WTC11 (cell line): ENCODE measurements around the gene GALNT18. TPM values are rescaled to one million over a fixed set of nuclear protein-coding genes. Genes with fewer than 3 reads are reported as not detected.

Experiments
- ATAC-seq: fragments of 200-7000 bp; cut with Tn5 transposase; 2 replicates; pipeline ENCODE4 v1.10.0; 2021; ENCODE audit warnings: mild to moderate bottlenecking, moderate library complexity
- CTCF ChIA-PET: fragments of 300-600 bp; sonication (Branson Sonifier 250); formaldehyde crosslinking; loops from one replicate; lab custom pipeline; 2021; ENCODE audit warnings: antibody characterized with exemption; lab: Charles Lee
- POLR2A ChIA-PET: fragments of 350-600 bp; sonication (Branson Sonifier 250); formaldehyde crosslinking; loops from one replicate; lab custom pipeline; 2021; ENCODE audit warnings: antibody characterized with exemption; lab: Charles Lee
- DNase-seq: peaks from one replicate; pipeline ENCODE4 v3.0.0; 2021; ENCODE audit warnings: low spot score
- H3K27ac Mint-ChIP-seq: 2 replicates; pipeline ENCODE4 v1.8.0; 2021; ENCODE audit warnings: mixed read lengths
- H3K27me3 Mint-ChIP-seq: 2 replicates; pipeline ENCODE4 v1.8.0; 2021; ENCODE audit warnings: low read depth, mild to moderate bottlenecking, moderate library complexity, mixed read lengths
- H3K36me3 Mint-ChIP-seq: 2 replicates; pipeline ENCODE4 v1.8.0; 2021; ENCODE audit warnings: mixed read lengths
- H3K4me1 Mint-ChIP-seq: 2 replicates; pipeline ENCODE4 v1.8.0; 2022; ENCODE audit warnings: mixed read lengths
- H3K4me3 Mint-ChIP-seq: 2 replicates; pipeline ENCODE4 v1.8.0; 2021; ENCODE audit warnings: mild to moderate bottlenecking, moderate library complexity, mixed read lengths
- H3K9me3 Mint-ChIP-seq: 2 replicates; pipeline ENCODE4 v1.8.0; 2021; ENCODE audit warnings: mixed read lengths
- CBFB ChIP-seq: sonication (generic); formaldehyde crosslinking; IDR thresholded peaks from 2 replicates; pipeline ENCODE4 v1.8.1; 2022; ENCODE audit warnings: mild to moderate bottlenecking, low read depth, missing genetic modification reagents
- CREM ChIP-seq: sonication (generic); formaldehyde crosslinking; IDR thresholded peaks from 2 replicates; pipeline ENCODE4 v1.8.1; 2022; ENCODE audit warnings: mild to moderate bottlenecking, missing genetic modification reagents, moderate library complexity
- ETV6 ChIP-seq: sonication (generic); formaldehyde crosslinking; IDR thresholded peaks from 2 replicates; pipeline ENCODE4 v1.8.1; 2022; ENCODE audit warnings: mild to moderate bottlenecking, missing genetic modification reagents
- FOXK1 ChIP-seq: sonication (generic); formaldehyde crosslinking; IDR thresholded peaks from 2 replicates; pipeline ENCODE4 v1.8.0; 2022; ENCODE audit warnings: mild to moderate bottlenecking, moderate library complexity, missing genetic modification reagents
- FOXP1 ChIP-seq: sonication (generic); formaldehyde crosslinking; IDR thresholded peaks from 2 replicates; pipeline ENCODE4 v1.8.0; 2022; ENCODE audit warnings: missing genetic modification reagents, mild to moderate bottlenecking, moderate library complexity, borderline replicate concordance
- JUN ChIP-seq: sonication (generic); formaldehyde crosslinking; IDR thresholded peaks from 2 replicates; pipeline ENCODE4 v1.8.0; 2023; ENCODE audit warnings: mild to moderate bottlenecking, missing genetic modification reagents
- NFATC4 ChIP-seq: fragments of 250-450 bp; sonication (Bioruptor Pico); IDR thresholded peaks from 2 replicates; pipeline ENCODE4 v1.9.0; 2021; ENCODE audit warnings: mild to moderate bottlenecking
- OVOL2 ChIP-seq: fragments of 250-450 bp; sonication (Bioruptor Pico); IDR thresholded peaks from 2 replicates; pipeline ENCODE4 v1.9.0; 2021; ENCODE audit warnings: mild to moderate bottlenecking, borderline replicate concordance
- SMAD4 ChIP-seq: sonication (generic); formaldehyde crosslinking; IDR thresholded peaks from 2 replicates; pipeline ENCODE4 v1.8.0; 2022; ENCODE audit warnings: mild to moderate bottlenecking, missing genetic modification reagents
- SP1 ChIP-seq: sonication (generic); formaldehyde crosslinking; conservative IDR thresholded peaks from 2 replicates; pipeline ENCODE4 v1.8.1; 2022; ENCODE audit warnings: missing genetic modification reagents
- TP53 ChIP-seq: sonication (generic); formaldehyde crosslinking; IDR thresholded peaks from 2 replicates; pipeline ENCODE4 v1.8.1; 2023; ENCODE audit warnings: mild to moderate bottlenecking, missing genetic modification reagents
- ZBTB21 ChIP-seq: sonication (generic); formaldehyde crosslinking; IDR thresholded peaks from 2 replicates; pipeline ENCODE4 v1.8.1; 2023; ENCODE audit warnings: mild to moderate bottlenecking, missing genetic modification reagents, borderline replicate concordance
- ZNF396 ChIP-seq: fragments of 250-450 bp; sonication (Bioruptor Pico); IDR thresholded peaks from 2 replicates; pipeline ENCODE4 v1.8.0; 2021; ENCODE audit warnings: mild to moderate bottlenecking, moderate library complexity, borderline replicate concordance
- ZNF416 ChIP-seq: fragments of 250-450 bp; sonication (Bioruptor Pico); IDR thresholded peaks from 2 replicates; pipeline ENCODE4 v1.9.0; 2021; ENCODE audit warnings: mild to moderate bottlenecking, inconsistent platforms
- ZNF671 ChIP-seq: fragments of 250-450 bp; sonication (Bioruptor Pico); IDR thresholded peaks from 2 replicates; pipeline ENCODE4 v1.8.0; 2021; ENCODE audit warnings: mild to moderate bottlenecking
- total RNA-seq: library from RNA; stranded (reverse); gene quantifications from 3 replicates; pipeline ENCODE4 v1.2.3, GENCODE V29; 2021
- TF ChIP-seq, protein P1 (sequence below): fragments of 250-450 bp; sonication (Bioruptor Pico); IDR thresholded peaks from 2 replicates; pipeline ENCODE4 v1.9.0; 2021; ENCODE audit warnings: moderate library complexity, mild to moderate bottlenecking, inconsistent platforms, borderline replicate concordance
- TF ChIP-seq, protein P2 (sequence below): sonication (generic); formaldehyde crosslinking; IDR thresholded peaks from 2 replicates; pipeline ENCODE4 v1.8.0; 2022; ENCODE audit warnings: mild to moderate bottlenecking, missing genetic modification reagents
- TF ChIP-seq, protein P3 (sequence below): sonication (generic); formaldehyde crosslinking; IDR thresholded peaks from 2 replicates; pipeline ENCODE4 v1.8.0; 2023; ENCODE audit warnings: mild to moderate bottlenecking, missing genetic modification reagents
- TF ChIP-seq, protein P4 (sequence below): sonication (generic); formaldehyde crosslinking; conservative IDR thresholded peaks from 2 replicates; pipeline ENCODE4 v1.8.1; 2022; ENCODE audit warnings: mild to moderate bottlenecking, missing genetic modification reagents
- TF ChIP-seq, protein P5 (sequence below): sonication (generic); formaldehyde crosslinking; IDR thresholded peaks from 2 replicates; pipeline ENCODE4 v1.8.0; 2023; ENCODE audit warnings: missing genetic modification reagents
- TF ChIP-seq, protein P6 (sequence below): fragments of 200-600 bp; IDR thresholded peaks from 2 replicates; pipeline ENCODE4 v1.8.0; 2022; ENCODE audit warnings: antibody characterized with exemption

Gene GALNT18
- total RNA-seq, 1 experiment from 2014 or later = 5.0 TPM

DNA sequence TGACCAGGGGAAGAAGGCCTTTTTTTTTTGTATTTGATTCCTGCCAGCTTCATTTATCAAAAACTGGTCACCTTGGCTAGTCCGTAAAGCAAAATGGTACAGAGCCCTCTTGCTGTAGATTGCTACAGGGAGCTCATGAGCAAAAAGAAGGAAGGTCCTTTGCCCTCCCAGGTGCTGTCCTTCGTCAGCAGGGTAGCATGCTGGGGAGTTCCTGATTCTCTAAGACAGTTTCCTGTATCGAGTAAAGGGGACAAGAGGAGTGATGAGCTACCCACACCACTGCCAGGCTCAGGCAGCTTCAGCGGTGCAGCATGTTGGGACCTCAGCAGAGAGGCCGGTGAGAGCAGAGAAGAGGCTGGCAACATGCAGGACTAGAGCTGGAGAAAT, 200.9 kb downstream of the GALNT18 start:
- ATAC-seq = no peak

DNA sequence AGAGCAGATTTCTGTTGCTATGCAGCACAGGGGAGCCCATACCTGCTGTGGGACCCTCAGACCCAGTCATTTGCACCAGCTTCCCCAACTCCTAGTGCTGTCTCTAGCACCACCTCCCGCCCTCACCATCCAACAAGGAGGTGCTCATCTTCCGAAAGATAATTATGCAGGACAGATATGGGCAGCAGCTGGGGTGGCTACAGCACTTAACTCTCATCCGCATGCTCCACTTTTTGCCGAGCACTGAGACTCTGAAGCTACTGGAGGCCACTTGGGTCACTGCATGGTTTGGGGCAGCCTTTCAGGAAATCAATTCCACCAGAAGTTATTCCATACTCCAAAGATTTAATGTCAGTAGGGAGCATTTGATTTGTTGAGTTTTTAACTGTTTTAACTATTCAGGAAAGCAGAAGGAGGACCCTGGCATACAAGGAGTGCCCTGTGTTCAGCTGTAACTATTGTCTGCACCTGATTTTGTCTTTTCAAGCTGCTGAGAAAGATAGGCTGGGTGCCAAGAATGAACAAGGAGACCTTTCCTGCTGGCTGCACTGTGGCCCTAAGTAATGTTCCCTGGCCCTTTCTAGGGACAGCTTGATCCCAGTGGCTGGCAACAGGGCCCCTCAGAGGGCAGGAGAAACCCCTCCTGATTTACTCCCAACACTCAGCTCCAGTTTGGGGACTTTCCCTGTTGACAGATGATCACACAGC, 201.5 kb downstream of the GALNT18 start:
- TF ChIP-seq, protein P1, sequence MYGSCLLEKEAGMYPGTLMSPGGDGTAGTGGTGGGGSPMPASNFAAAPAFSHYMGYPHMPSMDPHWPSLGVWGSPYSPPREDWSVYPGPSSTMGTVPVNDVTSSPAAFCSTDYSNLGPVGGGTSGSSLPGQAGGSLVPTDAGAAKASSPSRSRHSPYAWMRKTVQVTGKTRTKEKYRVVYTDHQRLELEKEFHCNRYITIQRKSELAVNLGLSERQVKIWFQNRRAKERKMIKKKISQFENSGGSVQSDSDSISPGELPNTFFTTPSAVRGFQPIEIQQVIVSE (CRISPR knock-in tag) = no peak
- TF ChIP-seq ETV6 (CRISPR knock-in tag) (no peak), CREM (no peak), TP53 (CRISPR knock-in tag) (no peak), OVOL2 (CRISPR knock-in tag) (no peak), CBFB (CRISPR knock-in tag) (no peak), SMAD4 (CRISPR knock-in tag) (no peak), ZNF671 (CRISPR knock-in tag) (no peak), JUN (CRISPR knock-in tag) (no peak), FOXK1 (CRISPR knock-in tag) (no peak)
- TF ChIP-seq, protein P2, sequence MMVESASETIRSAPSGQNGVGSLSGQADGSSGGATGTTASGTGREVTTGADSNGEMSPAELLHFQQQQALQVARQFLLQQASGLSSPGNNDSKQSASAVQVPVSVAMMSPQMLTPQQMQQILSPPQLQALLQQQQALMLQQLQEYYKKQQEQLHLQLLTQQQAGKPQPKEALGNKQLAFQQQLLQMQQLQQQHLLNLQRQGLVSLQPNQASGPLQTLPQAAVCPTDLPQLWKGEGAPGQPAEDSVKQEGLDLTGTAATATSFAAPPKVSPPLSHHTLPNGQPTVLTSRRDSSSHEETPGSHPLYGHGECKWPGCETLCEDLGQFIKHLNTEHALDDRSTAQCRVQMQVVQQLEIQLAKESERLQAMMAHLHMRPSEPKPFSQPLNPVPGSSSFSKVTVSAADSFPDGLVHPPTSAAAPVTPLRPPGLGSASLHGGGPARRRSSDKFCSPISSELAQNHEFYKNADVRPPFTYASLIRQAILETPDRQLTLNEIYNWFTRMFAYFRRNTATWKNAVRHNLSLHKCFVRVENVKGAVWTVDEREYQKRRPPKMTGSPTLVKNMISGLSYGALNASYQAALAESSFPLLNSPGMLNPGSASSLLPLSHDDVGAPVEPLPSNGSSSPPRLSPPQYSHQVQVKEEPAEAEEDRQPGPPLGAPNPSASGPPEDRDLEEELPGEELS = no peak
- TF ChIP-seq, protein P3, sequence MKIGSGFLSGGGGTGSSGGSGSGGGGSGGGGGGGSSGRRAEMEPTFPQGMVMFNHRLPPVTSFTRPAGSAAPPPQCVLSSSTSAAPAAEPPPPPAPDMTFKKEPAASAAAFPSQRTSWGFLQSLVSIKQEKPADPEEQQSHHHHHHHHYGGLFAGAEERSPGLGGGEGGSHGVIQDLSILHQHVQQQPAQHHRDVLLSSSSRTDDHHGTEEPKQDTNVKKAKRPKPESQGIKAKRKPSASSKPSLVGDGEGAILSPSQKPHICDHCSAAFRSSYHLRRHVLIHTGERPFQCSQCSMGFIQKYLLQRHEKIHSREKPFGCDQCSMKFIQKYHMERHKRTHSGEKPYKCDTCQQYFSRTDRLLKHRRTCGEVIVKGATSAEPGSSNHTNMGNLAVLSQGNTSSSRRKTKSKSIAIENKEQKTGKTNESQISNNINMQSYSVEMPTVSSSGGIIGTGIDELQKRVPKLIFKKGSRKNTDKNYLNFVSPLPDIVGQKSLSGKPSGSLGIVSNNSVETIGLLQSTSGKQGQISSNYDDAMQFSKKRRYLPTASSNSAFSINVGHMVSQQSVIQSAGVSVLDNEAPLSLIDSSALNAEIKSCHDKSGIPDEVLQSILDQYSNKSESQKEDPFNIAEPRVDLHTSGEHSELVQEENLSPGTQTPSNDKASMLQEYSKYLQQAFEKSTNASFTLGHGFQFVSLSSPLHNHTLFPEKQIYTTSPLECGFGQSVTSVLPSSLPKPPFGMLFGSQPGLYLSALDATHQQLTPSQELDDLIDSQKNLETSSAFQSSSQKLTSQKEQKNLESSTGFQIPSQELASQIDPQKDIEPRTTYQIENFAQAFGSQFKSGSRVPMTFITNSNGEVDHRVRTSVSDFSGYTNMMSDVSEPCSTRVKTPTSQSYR (CRISPR knock-in tag) = no peak
- TF ChIP-seq, protein P4, sequence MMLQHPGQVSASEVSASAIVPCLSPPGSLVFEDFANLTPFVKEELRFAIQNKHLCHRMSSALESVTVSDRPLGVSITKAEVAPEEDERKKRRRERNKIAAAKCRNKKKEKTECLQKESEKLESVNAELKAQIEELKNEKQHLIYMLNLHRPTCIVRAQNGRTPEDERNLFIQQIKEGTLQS (CRISPR knock-in tag) = no peak
- Mint-ChIP-seq H3K27ac (no peak overlapping the region), H3K27me3 (no peaks in the 10 kb centered on the region), H3K36me3 (no peaks in the 10 kb centered on the region), H3K9me3 (no peaks in the 10 kb centered on the region), H3K4me1 (peaks cover 26% of the 10 kb centered on the region), H3K4me3 (no peak overlapping the region)
- ChIA-PET CTCF (interaction anchor here (0.5 to 1.1 kb wide), 3 partner anchors 87 to 392 kb away, joined by 3 to 4 read pairs (median 4); partner anchors contain the start of gene GALNT18), POLR2A (interaction anchor here (0.5 kb wide), 1 partner anchor 180 kb away, joined by 4 read pairs; no protein-coding TSS in a partner anchor)
- ATAC-seq = no peak
- DNase-seq = no peak

More for the DNA sequence above, 200.9 kb downstream of the GALNT18 start:
- H3K9me3 Mint-ChIP-seq = no peaks in the 10 kb centered on the region
- H3K27me3 Mint-ChIP-seq = no peaks in the 10 kb centered on the region
- peaks cover 22% of the 10 kb centered on the region for H3K4me1 Mint-ChIP-seq
- no peak overlapping the region for H3K27ac Mint-ChIP-seq
- CTCF ChIA-PET = interaction anchor here (0.7 to 1.1 kb wide), 2 partner anchors 200 to 393 kb away, joined by 4 read pairs; partner anchors contain the start of gene GALNT18
- DNase-seq = no peak
- TF ChIP-seq CBFB (CRISPR knock-in tag) (no peak), ZBTB21 (CRISPR knock-in tag) (no peak), ZNF396 (CRISPR knock-in tag) (no peak), SP1 (CRISPR knock-in tag) (no peak), FOXP1 (CRISPR knock-in tag) (no peak), ZNF416 (CRISPR knock-in tag) (no peak), NFATC4 (CRISPR knock-in tag) (no peak)
- TF ChIP-seq, protein P5, sequence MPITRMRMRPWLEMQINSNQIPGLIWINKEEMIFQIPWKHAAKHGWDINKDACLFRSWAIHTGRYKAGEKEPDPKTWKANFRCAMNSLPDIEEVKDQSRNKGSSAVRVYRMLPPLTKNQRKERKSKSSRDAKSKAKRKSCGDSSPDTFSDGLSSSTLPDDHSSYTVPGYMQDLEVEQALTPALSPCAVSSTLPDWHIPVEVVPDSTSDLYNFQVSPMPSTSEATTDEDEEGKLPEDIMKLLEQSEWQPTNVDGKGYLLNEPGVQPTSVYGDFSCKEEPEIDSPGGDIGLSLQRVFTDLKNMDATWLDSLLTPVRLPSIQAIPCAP = no peak
- TF ChIP-seq, protein P6, sequence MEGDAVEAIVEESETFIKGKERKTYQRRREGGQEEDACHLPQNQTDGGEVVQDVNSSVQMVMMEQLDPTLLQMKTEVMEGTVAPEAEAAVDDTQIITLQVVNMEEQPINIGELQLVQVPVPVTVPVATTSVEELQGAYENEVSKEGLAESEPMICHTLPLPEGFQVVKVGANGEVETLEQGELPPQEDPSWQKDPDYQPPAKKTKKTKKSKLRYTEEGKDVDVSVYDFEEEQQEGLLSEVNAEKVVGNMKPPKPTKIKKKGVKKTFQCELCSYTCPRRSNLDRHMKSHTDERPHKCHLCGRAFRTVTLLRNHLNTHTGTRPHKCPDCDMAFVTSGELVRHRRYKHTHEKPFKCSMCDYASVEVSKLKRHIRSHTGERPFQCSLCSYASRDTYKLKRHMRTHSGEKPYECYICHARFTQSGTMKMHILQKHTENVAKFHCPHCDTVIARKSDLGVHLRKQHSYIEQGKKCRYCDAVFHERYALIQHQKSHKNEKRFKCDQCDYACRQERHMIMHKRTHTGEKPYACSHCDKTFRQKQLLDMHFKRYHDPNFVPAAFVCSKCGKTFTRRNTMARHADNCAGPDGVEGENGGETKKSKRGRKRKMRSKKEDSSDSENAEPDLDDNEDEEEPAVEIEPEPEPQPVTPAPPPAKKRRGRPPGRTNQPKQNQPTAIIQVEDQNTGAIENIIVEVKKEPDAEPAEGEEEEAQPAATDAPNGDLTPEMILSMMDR = no peak
- TF ChIP-seq, all 79 proteins: peak for 0
- Mint-ChIP-seq H3K36me3 (no peaks in the 10 kb centered on the region), H3K4me3 (no peak overlapping the region)
- POLR2A ChIA-PET = interaction anchor here (0.5 kb wide), 1 partner anchor 181 kb away, joined by 4 read pairs; no protein-coding TSS in a partner anchor
